Spleen (tissue), 3 donors: ENCODE results near the gene SERPINE1.

ENCODE experiments used
- POLR2A ChIP-seq, 3 donors: fragments of 450-650 bp; IDR thresholded peaks; one replicate each; pipeline ENCODE4 v1.5.1; 2017; ENCODE audit warnings: antibody characterized with exemption in 3 of 3, mild to moderate bottlenecking in 1 of 3
- POLR2AphosphoS5 ChIP-seq, 3 donors: sonication (generic); formaldehyde crosslinking; IDR thresholded peaks; one replicate each; pipeline ENCODE4 v1.5.1; 2017; ENCODE audit warnings: antibody characterized with exemption in 3 of 3

DNA sequence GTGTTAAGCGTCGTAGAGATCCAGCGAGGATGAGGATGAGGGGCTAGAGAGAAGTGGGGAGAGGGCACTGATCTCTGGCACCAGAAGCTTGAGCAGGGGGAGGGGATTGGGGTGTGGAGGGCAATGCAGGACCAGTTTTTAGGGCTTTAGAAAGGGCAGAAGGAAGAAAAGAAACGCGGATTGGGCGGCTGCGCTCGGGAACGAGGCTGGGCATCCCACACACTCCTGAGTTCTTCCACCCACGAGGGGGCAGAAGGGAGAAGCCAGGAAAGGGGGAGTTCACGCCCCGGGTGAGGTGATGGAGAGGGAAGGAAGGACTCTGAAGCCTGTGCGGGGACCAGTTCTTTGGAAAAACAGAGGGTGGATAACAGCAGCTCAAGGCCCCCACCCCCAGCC lies 44.5 kb downstream of the SERPINE1 start:
- no peak for TF ChIP-seq POLR2AphosphoS5 (IDR thresholded peaks at IDR 0.05)
- TF ChIP-seq POLR2A (IDR thresholded peaks at IDR 0.05), result no peak
